ENCODE results near the gene ARL4A. TPM values are rescaled to one million over a fixed set of nuclear protein-coding genes. Genes with fewer than 3 reads are reported as not detected.
"Not testable (repeated sequence)": the region's sequence is repeated elsewhere in the genome, so short reads cannot be mapped to it uniquely, and the experiment has no call there.

ARL4A gene
- total RNA-seq, 1 donor from 2014 or later: 58.2 TPM

GRCh38 chr7:12683678-12684585 is 3.5 kb upstream of the ARL4A start:
- H3K27ac ChIP-seq: no peak overlapping the region
- no peaks in the 10 kb centered on the region for H3K27me3 ChIP-seq
- TF ChIP-seq POLR2A (IDR thresholded peaks at IDR 0.05) (no peak), POLR2AphosphoS5 (IDR thresholded peaks at IDR 0.05; ENCODE audit: insufficient read depth in 1 of 2, low read depth in 1 of 2) (no peak)
- TF ChIP-seq, protein P1, sequence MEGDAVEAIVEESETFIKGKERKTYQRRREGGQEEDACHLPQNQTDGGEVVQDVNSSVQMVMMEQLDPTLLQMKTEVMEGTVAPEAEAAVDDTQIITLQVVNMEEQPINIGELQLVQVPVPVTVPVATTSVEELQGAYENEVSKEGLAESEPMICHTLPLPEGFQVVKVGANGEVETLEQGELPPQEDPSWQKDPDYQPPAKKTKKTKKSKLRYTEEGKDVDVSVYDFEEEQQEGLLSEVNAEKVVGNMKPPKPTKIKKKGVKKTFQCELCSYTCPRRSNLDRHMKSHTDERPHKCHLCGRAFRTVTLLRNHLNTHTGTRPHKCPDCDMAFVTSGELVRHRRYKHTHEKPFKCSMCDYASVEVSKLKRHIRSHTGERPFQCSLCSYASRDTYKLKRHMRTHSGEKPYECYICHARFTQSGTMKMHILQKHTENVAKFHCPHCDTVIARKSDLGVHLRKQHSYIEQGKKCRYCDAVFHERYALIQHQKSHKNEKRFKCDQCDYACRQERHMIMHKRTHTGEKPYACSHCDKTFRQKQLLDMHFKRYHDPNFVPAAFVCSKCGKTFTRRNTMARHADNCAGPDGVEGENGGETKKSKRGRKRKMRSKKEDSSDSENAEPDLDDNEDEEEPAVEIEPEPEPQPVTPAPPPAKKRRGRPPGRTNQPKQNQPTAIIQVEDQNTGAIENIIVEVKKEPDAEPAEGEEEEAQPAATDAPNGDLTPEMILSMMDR (IDR thresholded peaks at IDR 0.05): peak in 1 of 3 experiments; percentile 26
- H3K36me3 ChIP-seq: no peaks in the 10 kb centered on the region
- no peaks in the 10 kb centered on the region for H3K4me1 ChIP-seq
- H3K4me3 ChIP-seq: no peak overlapping the region
- intact Hi-C loops (cut with DNase I): no loop called here
- no peak for DNase-seq (ENCODE audit: extremely low spot score in 2 of 2)
- no peaks in the 10 kb centered on the region for H3K9me3 ChIP-seq

DNA sequence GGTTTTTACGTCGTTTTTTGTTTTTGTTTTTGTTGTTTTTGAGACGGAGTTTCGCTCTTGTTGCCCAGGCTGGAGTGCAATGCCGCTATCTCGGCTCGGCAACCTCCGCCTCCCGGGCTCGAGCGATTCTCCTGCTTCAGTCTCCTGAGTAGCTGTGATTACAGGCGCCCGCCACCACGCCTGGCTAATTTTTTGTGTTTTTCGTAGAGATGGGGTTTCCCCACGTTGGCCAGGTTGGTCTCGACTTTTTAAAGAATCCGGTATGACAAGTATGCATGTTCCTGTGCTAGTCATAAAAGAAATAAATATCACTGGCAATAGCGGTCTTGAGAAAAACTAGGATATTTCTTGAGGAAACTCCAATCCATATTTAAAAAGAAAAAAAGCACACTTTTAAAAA is 2.7 kb upstream of the ARL4A start:
- H3K36me3 ChIP-seq: no peaks in the 10 kb centered on the region
- no peak for DNase-seq (ENCODE audit: extremely low spot score in 2 of 2)
- no peak for TF ChIP-seq POLR2AphosphoS5 (IDR thresholded peaks at IDR 0.05; ENCODE audit: insufficient read depth in 1 of 2, low read depth in 1 of 2)
- no peak overlapping the region for H3K4me3 ChIP-seq
- intact Hi-C loops (cut with DNase I): no loop called here
- H3K9me3 ChIP-seq: no peaks in the 10 kb centered on the region
- H3K4me1 ChIP-seq: no peaks in the 10 kb centered on the region
- H3K27ac ChIP-seq: no peak overlapping the region
- H3K27me3 ChIP-seq: no peaks in the 10 kb centered on the region

DNA sequence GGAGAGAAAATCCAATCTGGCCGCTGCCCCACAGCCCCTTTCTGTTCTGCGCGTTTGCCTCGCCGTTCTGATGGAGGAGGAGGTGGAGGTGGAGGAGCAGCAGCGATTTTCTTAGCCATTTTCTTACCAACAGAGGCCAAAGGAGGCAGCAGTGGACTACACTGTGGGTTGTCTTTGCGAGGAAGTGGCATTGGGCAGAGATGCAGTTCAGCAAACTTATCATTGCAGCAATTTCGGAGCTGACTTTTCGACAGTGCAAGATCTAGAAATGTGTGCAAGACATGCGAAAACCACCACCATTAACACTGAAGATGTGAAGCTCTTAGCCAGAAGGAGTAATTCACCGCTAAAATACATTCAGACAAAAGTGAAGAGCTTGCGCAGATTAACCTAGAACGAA is 1.9 kb upstream of the ARL4A start:
- TF ChIP-seq POLR2AphosphoS5 (IDR thresholded peaks at IDR 0.05; ENCODE audit: insufficient read depth in 1 of 2, low read depth in 1 of 2): no peak
- TF ChIP-seq, protein P1 (IDR thresholded peaks at IDR 0.05): peak in 1 of 3 experiments; percentile 29
- TF ChIP-seq POLR2A (IDR thresholded peaks at IDR 0.05): no peak
- intact Hi-C loops (cut with DNase I): no loop called here
- Histone ChIP-seq H3K4me1 (no peaks in the 10 kb centered on the region), H3K9me3 (no peaks in the 10 kb centered on the region), H3K36me3 (no peaks in the 10 kb centered on the region), H3K27ac (no peak overlapping the region), H3K27me3 (no peaks in the 10 kb centered on the region), H3K4me3 (no peak overlapping the region)
- DNase-seq (ENCODE audit: extremely low spot score in 2 of 2): no peak

GRCh38 chr7:12686234-12686890 is 1.1 kb upstream of the ARL4A start:
- peak in 1 of 2 donors; percentile 9 for TF ChIP-seq POLR2A (IDR thresholded peaks at IDR 0.05)
- TF ChIP-seq, protein P1 (IDR thresholded peaks at IDR 0.05): peak; percentile 54 to 87 (median 72)
- TF ChIP-seq POLR2AphosphoS5 (IDR thresholded peaks at IDR 0.05; ENCODE audit: insufficient read depth in 1 of 2, low read depth in 1 of 2): peak; percentile 53 to 66
- peak overlapping the region; percentile 83 for H3K27ac ChIP-seq
- H3K9me3 ChIP-seq: no peaks in the 10 kb centered on the region
- H3K27me3 ChIP-seq: no peaks in the 10 kb centered on the region
- H3K36me3 ChIP-seq: no peaks in the 10 kb centered on the region
- peak overlapping the region; percentile 83 to 88 for H3K4me3 ChIP-seq
- no peaks in the 10 kb centered on the region for H3K4me1 ChIP-seq
- peak; percentile 95 to 97 for DNase-seq (ENCODE audit: extremely low spot score in 2 of 2)
- intact Hi-C loops (cut with DNase I): no loop called here

DNA sequence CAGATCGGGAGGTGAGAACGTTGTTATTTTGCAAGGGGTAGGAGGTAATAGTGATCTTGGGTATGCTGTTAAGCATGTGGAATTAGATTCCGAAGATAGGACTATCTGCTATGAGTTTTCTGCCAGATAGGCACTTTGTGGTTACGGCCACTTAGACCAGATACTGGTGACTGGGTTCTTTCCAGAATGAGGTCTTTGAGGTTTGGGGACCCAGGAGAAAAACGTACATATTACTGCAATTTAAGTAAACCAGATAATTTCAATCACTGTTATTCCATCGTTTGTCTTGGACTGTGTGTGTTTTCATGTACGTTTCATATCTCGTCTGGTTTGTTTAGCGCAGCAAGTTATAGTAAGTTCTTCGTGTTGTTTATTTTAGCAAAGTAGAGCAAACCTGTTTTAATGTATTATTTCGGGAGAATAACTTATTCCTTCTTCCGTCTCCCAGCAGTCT is 312 bp downstream of the ARL4A start:
- no peak for DNase-seq (ENCODE audit: extremely low spot score in 2 of 2)
- intact Hi-C loops (cut with DNase I): no loop called here

DNA sequence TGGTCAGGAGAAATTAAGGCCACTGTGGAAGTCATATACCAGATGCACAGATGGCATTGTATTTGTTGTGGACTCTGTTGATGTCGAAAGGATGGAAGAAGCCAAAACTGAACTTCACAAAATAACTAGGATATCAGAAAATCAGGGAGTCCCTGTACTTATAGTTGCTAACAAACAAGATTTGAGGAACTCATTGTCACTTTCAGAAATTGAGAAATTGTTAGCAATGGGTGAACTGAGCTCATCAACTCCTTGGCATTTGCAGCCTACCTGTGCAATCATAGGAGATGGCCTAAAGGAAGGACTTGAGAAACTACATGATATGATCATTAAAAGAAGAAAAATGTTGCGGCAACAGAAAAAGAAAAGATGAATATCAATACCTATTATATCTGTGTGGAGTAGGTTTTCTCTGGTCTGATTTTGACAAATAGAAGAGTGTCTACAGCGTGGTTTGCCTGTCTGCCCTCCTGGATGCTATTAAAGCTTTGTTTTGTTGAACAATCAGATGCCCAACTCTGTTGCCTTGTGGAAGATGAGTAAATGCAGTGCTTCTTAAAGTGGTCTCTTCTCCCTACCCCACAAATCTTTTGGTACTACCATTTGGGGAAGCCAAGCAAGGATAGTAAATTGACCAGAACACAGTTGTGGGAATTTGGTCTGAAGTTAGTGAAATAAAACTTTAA is 1.2 kb downstream of the ARL4A start:
- H3K27ac ChIP-seq: peak overlapping the region; percentile 83
- H3K27me3 ChIP-seq; DNase-seq (ENCODE audit: extremely low spot score in 2 of 2); H3K36me3 ChIP-seq; H3K9me3 ChIP-seq; H3K4me1 ChIP-seq; intact Hi-C loops (cut with DNase I): not testable (repeated sequence)
- H3K4me3 ChIP-seq: peak overlapping the region; percentile 83 to 88

More for the DNA sequence above, 312 bp downstream of the ARL4A start:
- Histone ChIP-seq H3K9me3 (no peaks in the 10 kb centered on the region), H3K4me3 (peak overlapping the region; percentile 83 to 88), H3K27ac (peak overlapping the region; percentile 83), H3K4me1 (no peaks in the 10 kb centered on the region), H3K27me3 (no peaks in the 10 kb centered on the region), H3K36me3 (no peaks in the 10 kb centered on the region)
- no peak for TF ChIP-seq POLR2AphosphoS5 (IDR thresholded peaks at IDR 0.05; ENCODE audit: insufficient read depth in 1 of 2, low read depth in 1 of 2)
- TF ChIP-seq POLR2A (IDR thresholded peaks at IDR 0.05): no peak
- TF ChIP-seq, protein P1 (IDR thresholded peaks at IDR 0.05): no peak

Measured in vagina (tissue), 2 donors.